Central memory CD4-positive, alpha-beta T cell (primary cell): ENCODE measurements around the gene TMEM255B.

Source experiments
- DNase-seq: peaks from one replicate; pipeline ENCODE4 v3.0.0; 2022
- total RNA-seq, 3 experiments: gene quantifications; one replicate each; lab custom pipeline; 2026; lab: John Stamatoyannopoulos, UW

TMEM255B gene
- total RNA-seq, result 0.38 to 1.2 (median 0.60) reads per million in 3 experiments

DNA sequence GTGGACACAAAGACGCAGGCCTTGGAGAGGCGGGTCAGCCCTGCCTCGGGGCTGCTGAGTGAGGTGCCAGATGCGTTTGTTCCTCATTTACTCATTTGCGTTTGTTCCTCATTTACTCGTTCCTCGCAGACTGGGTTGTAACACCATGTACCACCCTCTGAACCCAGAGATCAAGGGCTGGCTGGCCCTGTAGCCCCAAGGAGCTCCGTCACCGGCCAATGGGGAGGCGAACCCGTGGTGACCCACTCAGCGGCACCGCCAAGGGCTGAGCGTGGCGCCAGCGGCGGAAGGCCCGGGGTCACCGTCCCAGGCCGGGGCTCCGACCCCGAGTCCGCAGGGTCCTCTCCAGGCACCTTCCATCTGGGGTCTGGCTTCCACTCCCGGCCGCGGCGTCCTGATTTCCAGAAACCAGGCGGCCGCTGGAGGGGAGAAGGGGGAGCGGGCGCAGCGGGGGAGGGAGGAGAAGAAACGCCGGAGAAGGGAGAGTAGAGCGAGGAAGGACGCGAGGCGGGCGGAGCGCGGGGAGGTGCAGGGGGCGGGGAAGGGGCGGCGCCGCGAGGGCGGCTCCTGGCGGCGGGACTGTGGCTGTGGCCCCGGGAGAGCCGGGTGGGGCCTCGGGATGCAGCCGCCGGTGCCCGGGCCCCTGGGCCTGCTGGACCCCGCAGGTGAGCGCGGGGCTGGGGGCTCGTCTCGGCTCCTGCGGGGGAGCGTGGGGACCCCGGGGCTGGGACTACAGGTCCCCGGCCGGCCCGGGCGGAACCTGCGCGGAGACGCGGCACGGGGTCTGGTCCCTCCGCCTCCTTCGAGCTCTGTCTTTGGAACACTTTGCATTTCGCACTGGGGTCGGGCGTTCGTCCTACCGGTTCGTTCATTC, at the start of gene TMEM255B:
TSS of gene TMEM255B (plus strand) at position 576 of the 874 bp plus-strand sequence. CDS start at position 620, 44 bp downstream.
- DNase-seq, result peak; percentile 49

GRCh38 chr13:113722921-113723320, 36.1 kb upstream of the TMEM255B start:
- DNase-seq, result no peak

DNA sequence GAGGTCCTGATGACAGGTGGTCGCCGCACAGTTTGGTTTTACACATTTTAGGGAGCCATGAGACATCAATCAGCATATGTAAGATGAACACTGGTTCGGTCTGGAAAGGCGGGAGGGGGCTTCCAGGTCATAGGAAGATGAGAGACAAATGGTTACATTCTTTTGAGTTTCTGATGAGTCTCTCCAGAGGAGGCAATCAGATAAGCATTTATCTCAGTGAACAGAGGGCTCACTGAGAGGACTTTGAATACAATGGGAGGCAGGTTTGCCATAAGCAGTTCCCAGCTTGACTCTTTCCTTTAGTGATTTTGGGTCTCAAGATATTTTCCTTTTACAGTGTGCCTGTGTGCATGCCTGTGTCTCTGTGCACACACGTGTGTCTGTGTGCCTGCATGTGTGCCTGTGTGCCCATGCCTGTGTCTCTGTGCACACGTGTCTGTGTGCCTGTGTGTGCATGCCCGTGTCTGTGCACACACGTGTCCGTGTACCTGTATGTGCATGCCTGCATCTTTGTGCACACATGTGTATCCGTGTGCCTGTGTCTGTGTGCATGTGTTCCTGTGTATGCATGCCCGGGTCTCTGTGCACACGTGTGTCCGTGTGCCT, 35.5 kb upstream of the TMEM255B start:
- no peak for DNase-seq

DNA sequence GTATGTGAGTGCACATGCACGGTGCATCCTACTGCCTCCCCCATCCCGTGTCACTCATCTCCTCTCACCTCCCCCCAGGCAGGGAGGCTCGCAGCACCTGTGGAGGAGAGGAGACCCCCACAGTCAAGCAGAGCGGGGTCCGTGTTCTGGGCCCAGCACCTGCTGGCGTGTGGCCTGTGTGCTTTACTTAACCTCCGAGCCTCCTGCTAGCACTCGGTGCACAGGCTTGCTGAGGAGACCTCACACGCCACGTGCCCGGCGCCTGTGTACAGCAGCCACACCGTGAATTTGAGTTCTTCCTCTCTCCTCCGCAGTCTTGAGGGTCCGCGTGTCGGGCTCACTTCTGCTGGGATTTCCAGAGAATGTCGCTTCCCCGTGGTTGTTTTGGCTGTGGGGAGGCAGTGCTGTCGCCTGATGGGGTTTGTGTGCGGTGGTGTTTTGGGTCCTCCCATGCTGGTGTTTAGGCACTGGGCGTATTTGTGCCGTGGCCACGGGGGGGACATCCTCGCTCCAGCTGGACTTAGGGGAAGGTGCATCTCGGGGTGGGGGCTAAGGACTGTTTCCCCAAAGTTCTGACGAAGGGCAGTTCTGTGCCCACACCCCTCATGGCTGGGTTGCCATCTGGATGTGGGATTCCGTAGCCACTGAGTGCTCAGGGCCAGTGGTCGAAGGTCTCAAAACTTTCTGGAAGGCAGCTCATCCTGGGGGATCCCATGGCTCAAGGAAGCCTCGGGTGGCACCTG, 34.8 kb upstream of the TMEM255B start:
- DNase-seq, result no peak

DNA sequence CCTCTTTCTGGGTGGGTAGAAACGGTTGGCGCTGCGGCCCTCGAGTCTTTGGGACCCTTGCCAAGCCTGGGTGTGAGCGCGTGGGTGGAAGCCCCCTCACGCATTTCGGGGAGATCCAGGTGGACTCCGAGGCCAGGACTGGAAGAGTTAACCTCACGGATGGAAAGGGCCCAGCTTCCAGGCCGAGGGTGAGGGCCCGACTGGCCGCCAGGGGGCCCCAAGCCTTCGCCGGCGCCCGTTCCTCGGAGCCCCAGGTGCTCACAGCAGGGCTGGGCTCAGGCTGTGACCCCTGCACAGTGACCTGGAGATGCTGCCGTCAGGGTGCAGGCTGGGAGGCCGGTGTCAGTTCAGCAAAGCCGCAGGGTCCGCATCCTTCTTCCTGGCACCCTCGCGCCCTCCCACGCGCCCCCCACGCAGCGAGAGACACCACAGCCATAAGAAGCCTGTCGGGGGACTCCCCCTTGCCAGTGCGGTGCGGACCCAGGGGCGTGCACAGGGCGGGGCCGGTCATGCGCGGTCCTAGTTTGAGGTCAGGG, 34.2 kb upstream of the TMEM255B start:
- peak; percentile 92 for DNase-seq

GRCh38 chr13:113725329-113726105, 33.5 kb upstream of the TMEM255B start:
- DNase-seq, result peak; percentile 52

GRCh38 chr13:113726106-113726821, 32.8 kb upstream of the TMEM255B start:
- peak; percentile 56 for DNase-seq

DNA sequence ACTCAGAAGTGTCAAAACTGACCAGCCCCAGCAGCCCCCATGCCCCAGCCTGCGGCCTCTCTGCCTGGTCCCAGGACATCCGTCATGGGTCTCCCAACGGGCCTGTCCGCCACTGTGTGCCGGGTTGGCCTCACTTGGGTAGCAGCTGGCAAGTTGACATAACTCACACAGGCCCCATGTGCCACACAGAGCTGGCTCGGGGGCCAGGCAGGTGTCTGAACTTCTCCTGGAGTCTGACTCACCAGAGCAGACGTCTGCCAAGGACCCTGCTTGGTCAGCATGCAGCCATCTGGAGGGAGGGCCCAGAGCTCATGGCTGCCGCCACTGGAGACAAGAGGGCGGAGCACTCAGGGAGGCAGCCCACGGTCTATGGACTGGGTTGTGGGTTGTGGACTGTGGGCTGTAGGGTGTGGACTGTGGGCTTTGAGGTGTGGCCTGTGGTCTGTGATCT, 32.0 kb upstream of the TMEM255B start:
- no peak for DNase-seq

GRCh38 chr13:113728571-113729054, 30.4 kb upstream of the TMEM255B start:
- DNase-seq, result no peak

- no peak for DNase-seq
These were observed 29.6 kb upstream of the TMEM255B start for GRCh38 chr13:113729187-113730019.

GRCh38 chr13:113730258-113730691, 28.8 kb upstream of the TMEM255B start:
- no peak for DNase-seq

- DNase-seq, result no peak
These were observed 28.2 kb upstream of the TMEM255B start for GRCh38 chr13:113730831-113731191.

DNA sequence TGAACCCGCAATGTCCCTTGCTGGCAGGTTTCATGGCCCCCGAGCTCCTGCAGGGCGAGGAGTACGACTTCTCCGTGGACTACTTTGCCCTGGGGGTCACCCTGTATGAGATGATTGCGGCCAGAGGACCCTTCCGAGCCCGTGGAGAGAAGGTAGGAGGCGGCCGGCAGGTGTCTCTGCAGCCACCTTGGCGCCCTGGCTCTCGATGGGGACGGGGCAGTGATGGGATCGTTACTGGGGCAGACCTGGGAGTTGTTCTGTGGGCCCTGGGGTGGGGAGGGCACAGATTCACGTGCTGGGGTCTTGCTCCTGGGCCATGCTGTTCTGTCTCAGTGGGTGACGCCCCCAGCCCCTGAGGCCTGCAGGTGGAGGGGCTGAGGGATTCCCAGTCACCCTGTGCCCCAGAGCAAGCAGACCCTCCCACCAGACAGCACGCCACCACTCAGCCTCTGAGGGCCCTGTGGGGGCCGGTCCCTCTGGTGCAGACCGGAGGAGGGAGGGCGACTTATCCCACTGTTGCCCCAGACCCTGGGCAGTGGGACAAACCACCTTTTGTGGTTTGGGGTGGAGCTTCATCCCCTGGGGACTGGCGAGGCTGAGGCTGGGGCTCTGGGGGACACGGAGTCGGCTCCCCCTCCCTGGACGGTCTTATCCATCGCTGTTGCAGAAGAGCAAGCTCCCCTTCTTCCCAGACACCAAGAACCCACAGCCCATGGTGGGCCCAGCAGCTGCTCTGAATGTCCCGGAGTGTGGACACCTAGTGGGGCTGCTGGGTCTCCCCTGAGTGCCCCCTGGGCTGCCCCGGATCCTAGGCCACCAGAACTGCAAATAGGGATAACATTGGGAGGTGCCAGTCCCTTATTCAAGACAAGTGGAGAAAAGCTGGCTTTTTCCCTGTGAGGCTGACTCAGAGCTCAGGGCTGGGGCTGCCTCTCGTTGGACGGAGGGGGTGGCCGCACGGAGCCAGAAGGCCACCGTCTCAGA, 27.5 kb upstream of the TMEM255B start:
- DNase-seq, result no peak

GRCh38 chr13:113732176-113732960, 26.7 kb upstream of the TMEM255B start:
- no peak for DNase-seq

DNA sequence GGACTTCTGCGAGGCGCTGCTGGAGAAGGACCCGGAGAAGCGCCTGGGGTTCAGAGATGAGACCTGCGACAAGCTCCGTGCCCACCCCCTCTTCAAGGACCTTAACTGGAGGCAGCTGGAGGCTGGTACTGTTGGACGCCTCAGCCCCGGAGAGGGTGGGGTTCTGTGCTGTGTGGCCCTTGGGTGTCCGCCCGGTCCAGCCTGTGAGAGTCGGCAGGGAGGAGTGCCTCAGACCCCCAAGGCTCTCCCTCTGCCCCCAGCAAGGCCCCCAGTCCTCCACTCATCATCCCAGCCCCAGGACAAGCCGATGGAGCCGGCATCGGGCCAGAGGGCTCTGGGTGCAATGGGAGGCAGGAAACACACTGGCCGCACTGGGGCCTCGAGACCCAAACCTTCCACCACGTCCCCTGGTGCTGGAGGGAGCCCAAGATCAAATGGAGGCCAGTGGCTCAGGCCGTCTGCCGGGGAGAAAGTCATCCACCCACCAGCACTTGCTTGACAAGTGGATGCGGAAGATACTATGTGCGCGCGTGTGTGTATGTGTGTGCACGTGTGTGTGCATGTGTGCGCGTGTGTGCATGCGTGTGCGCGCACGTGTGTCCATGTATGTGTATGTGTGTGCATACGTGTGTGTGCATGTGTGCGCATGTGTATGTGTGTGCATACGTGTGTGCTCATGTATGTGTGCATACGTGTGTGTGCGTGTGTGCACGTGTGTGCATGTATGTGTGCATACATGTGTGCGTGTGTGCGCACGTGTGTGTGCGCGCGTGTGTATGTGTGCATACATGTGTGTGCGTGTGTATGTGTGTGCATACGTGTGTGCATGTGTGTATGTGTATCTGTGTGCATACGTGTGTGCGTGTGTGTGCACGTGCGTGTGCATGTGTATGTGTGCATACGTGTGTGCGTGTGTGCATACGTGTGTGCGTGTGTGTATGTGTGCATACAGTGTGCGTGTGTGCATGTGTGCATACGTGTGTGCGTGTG, 25.8 kb upstream of the TMEM255B start:
- DNase-seq, result no peak

DNA sequence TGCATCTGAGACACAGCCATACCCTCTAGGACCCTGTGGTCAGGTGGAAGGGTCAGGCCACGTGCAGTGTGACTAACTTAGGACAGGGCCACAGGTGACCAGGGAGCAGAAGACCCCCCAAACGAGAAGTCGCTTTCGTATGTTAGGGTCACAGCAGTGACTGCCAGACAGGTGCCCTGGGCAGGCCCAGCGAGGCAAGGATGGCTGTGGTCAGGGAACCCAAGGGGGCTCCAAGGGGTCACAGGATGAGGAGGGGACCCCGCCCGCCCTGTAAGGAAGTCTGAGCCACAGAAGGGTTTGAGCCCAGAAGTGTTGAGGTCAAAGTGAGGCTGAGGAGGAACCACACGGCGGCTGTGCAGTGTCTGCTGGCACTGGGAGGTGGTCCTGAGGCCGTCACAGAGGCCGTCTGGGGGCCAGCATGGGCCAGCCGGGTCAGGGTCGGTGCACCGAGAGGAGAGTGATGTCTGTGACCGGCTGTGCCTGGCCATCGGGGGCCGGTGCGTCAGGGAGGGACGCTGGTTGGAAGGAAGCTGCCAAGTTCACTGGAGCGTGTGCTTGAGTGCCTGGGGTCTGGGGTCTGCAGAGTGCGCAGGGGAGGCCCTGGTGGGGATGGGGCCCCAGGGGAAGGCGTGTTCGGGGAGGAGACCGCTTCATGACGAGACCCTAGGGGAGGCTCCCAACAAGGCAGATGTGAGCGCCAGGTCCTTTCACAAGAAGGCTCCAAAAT, 24.8 kb upstream of the TMEM255B start:
- DNase-seq, result no peak
